ENCODE measurements around the gene ARL5C.

ARL5C gene

GRCh38 chr17:39107155-39107554, 58.8 kb downstream of the ARL5C start:
- no peaks in the 10 kb centered on the region for H3K9me3 Mint-ChIP-seq
- ATAC-seq (no peak), DNase-seq (no peak)
- H3K4me1 Mint-ChIP-seq, result peaks cover 3% of the 10 kb centered on the region
- H3K27me3 Mint-ChIP-seq, result no peaks in the 10 kb centered on the region
- no peak overlapping the region for H3K27ac Mint-ChIP-seq
- no peak overlapping the region for H3K4me3 Mint-ChIP-seq
- H3K36me3 Mint-ChIP-seq (ENCODE audit: low read depth), result no peaks in the 10 kb centered on the region
